Stimulated activated memory B cell treated with anti-CD40 and anti-IgM and Interleukin-4, amounts not matched to agents 10 μg/mL and 1 μg/mL and 100 μg/mL, for 72 hours (primary cell): ENCODE measurements around the gene MRPL51.
"Not testable (repeated sequence)": the region's sequence is repeated elsewhere in the genome, so short reads cannot be mapped to it uniquely, and the experiment has no call there.

Source experiments
- ATAC-seq: fragments of 150-1000 bp; cut with Tn5 transposase; 2 replicates; pipeline ENCODE4 v1.10.0; 2021
- H3K27ac Mint-ChIP-seq: one replicate; pipeline ENCODE4 v1.8.0; 2022; ENCODE audit warnings: mild to moderate bottlenecking, mixed read lengths
- H3K27me3 Mint-ChIP-seq: one replicate; pipeline ENCODE4 v1.8.0; 2022; ENCODE audit warnings: mixed read lengths
- H3K36me3 Mint-ChIP-seq: one replicate; pipeline ENCODE4 v1.8.0; 2022; ENCODE audit warnings: mixed read lengths
- H3K4me1 Mint-ChIP-seq: one replicate; pipeline ENCODE4 v1.8.0; 2022; ENCODE audit warnings: mixed read lengths
- H3K4me3 Mint-ChIP-seq: one replicate; pipeline ENCODE4 v1.8.0; 2022; ENCODE audit warnings: mild to moderate bottlenecking, moderate library complexity, mixed read lengths
- H3K9me3 Mint-ChIP-seq: one replicate; pipeline ENCODE4 v1.8.0; 2022; ENCODE audit warnings: mixed read lengths

The MRPL51 gene

DNA sequence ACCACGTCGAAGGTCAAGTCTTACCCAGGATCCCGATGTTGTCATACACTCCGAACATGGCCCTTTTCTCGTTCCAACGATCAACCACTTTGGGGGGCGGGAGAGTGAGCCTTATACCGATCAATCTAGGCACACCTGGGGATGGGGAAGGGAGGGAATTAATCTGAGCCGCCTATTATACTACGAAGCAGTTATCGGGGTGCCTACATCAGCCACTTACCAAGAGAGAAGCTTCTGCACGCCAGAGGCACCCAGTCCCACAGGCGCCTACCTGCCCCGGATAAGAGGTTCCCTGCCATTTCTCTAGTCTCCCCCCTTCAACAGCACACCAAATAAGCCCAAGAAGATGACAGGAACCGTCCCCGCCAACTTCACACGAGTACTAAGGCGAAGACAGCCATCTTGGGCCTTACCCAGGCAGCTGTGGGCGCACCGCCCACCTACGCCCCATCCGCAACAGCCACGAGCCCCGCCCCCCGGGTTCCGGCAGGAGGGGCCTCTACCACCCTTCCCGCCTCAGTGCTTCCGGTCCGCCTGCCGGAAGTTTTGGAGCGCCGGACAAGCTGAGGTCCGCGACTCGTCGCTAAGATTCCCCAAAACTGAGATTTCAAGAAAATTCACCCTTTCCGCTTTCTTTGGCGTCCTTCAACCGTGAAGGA lies at the start of gene MRPL51:
MRPL51 (minus strand) TSS at position 425 of the 659 bp plus-strand sequence; CDS start at position 299, 126 bp downstream.
- peak; percentile 94 for ATAC-seq
- Mint-ChIP-seq H3K27me3 (no peaks in the 10 kb centered on the region), H3K4me1 (peaks cover 21% of the 10 kb centered on the region), H3K9me3 (no peaks in the 10 kb centered on the region), H3K27ac (peak within 1 kb of the TSS; percentile 99), H3K4me3 (peak within 1 kb of the TSS; percentile 94), H3K36me3 (peaks cover 24% of the 10 kb centered on the region)

- Mint-ChIP-seq H3K27me3 (no peaks in the 10 kb centered on the region), H3K36me3 (peaks cover 55% of the 10 kb centered on the region), H3K4me1 (peaks cover 36% of the 10 kb centered on the region), H3K4me3 (no peak overlapping the region), H3K9me3 (no peaks in the 10 kb centered on the region), H3K27ac (no peak overlapping the region)
- ATAC-seq, result no peak
Measured at GRCh38 chr12:6542209-6543009, 49.3 kb upstream of the MRPL51 start.

DNA sequence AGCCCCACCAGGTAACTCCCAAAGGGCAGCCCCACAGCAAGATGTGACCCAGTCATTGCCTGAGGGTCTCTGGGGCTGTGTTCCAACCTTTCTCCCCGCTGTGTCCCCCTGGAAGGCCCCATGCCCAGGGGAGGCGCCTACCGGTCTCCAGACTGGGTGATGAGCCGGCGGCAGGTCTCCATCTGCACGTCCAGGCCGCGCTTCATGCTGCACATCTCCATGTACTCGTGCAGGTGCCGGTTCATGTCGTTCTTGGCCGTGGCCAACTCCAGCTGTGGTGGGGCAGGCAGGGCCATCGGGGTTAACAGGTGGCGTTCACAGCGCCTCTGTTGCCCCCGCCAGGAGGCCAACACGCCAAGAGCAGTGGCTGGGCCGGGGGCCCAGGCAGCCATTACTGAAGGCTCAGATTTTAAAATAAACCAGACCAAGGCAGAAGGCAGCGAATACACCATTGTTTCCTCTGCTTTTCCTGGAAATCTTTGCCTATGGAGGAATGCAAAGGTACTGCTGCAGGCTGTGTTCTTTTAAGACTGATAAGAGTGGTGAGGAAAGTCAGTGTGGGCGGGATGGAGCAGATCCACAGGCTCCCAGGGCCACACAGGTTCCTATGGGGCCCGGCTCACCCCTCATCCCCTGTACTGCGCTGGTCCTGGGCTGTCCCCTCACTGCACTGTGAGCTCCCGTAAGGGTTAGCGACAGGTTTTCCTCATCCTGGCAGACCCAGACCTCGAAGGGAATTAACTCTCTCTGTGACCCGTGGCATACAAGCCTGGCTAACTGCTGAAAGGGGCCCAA lies 48.5 kb upstream of the MRPL51 start:
- H3K36me3 Mint-ChIP-seq, result peaks cover 55% of the 10 kb centered on the region
- no peak for ATAC-seq

GRCh38 chr12:6540181-6540877 lies 47.3 kb upstream of the MRPL51 start:
- Mint-ChIP-seq H3K4me3 (peak overlapping the region; percentile 66), H3K9me3 (no peaks in the 10 kb centered on the region), H3K27ac (peak overlapping the region; percentile 98), H3K27me3 (no peaks in the 10 kb centered on the region), H3K4me1 (peaks cover 56% of the 10 kb centered on the region), H3K36me3 (peaks cover 54% of the 10 kb centered on the region)
- ATAC-seq, result peak; percentile 50

More for the DNA sequence above, 48.5 kb upstream of the MRPL51 start:
- Mint-ChIP-seq H3K4me1 (peaks cover 44% of the 10 kb centered on the region), H3K27ac (no peak overlapping the region), H3K9me3 (no peaks in the 10 kb centered on the region), H3K27me3 (no peaks in the 10 kb centered on the region), H3K4me3 (no peak overlapping the region)

DNA sequence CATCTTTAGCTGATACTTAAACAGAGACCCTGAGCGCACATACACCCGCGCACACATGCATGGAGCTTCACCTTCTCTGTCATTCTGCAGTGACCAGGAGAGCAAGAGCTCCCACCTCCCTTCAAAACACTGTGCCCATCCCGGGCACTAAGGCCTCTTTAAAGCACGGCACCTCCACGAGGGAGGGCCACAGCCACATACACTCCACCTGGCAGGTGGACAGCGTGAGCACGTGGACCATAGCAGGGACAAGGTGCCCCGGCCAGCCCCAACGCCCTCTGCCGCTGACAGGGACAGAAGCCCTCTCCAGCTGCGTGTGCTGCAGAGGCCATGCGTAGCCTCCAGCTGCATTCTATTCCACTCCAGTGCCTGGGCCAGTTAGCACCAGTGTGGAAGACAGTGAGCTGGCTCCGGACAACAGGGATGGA lies 46.7 kb upstream of the MRPL51 start:
- H3K4me3 Mint-ChIP-seq, result peak overlapping the region; percentile 66
- H3K4me1 Mint-ChIP-seq, result peaks cover 57% of the 10 kb centered on the region
- no peaks in the 10 kb centered on the region for H3K9me3 Mint-ChIP-seq
- peaks cover 58% of the 10 kb centered on the region for H3K36me3 Mint-ChIP-seq
- peak overlapping the region; percentile 98 for H3K27ac Mint-ChIP-seq
- no peak for ATAC-seq
- H3K27me3 Mint-ChIP-seq, result no peaks in the 10 kb centered on the region

- H3K27ac Mint-ChIP-seq, result peak overlapping the region; percentile 98
- no peak overlapping the region for H3K4me3 Mint-ChIP-seq
- no peak for ATAC-seq
- H3K36me3 Mint-ChIP-seq, result peaks cover 53% of the 10 kb centered on the region
- no peaks in the 10 kb centered on the region for H3K27me3 Mint-ChIP-seq
- peaks cover 59% of the 10 kb centered on the region for H3K4me1 Mint-ChIP-seq
- no peaks in the 10 kb centered on the region for H3K9me3 Mint-ChIP-seq
Measured at GRCh38 chr12:6539314-6539682, 46.2 kb upstream of the MRPL51 start.

GRCh38 chr12:6538420-6539313 lies 45.6 kb upstream of the MRPL51 start:
- Mint-ChIP-seq H3K4me1 (peaks cover 64% of the 10 kb centered on the region), H3K27ac (peak overlapping the region; percentile 98), H3K4me3 (no peak overlapping the region), H3K9me3 (no peaks in the 10 kb centered on the region), H3K36me3 (peaks cover 52% of the 10 kb centered on the region), H3K27me3 (no peaks in the 10 kb centered on the region)
- no peak for ATAC-seq

- ATAC-seq, H3K27me3 Mint-ChIP-seq, H3K9me3 Mint-ChIP-seq: not testable (repeated sequence)
- Mint-ChIP-seq H3K27ac (peak overlapping the region; percentile 98), H3K36me3 (peaks cover 52% of the 10 kb centered on the region), H3K4me3 (peak overlapping the region; percentile 32), H3K4me1 (peaks cover 73% of the 10 kb centered on the region)
Measured at GRCh38 chr12:6537580-6538419, 44.7 kb upstream of the MRPL51 start.

- Mint-ChIP-seq H3K4me3 (peak overlapping the region; percentile 92), H3K9me3 (no peaks in the 10 kb centered on the region), H3K27me3 (no peaks in the 10 kb centered on the region), H3K27ac (peak overlapping the region; percentile 98), H3K36me3 (peaks cover 52% of the 10 kb centered on the region), H3K4me1 (peaks cover 80% of the 10 kb centered on the region)
- ATAC-seq, result no peak
Measured at GRCh38 chr12:6536894-6537579, 44.0 kb upstream of the MRPL51 start.

GRCh38 chr12:6535960-6536847 lies 43.1 kb upstream of the MRPL51 start:
- H3K9me3 Mint-ChIP-seq, result no peaks in the 10 kb centered on the region
- H3K4me3 Mint-ChIP-seq, result peak overlapping the region; percentile 92
- ATAC-seq, result no peak
- H3K27me3 Mint-ChIP-seq, result no peaks in the 10 kb centered on the region
- peak overlapping the region; percentile 98 for H3K27ac Mint-ChIP-seq
- H3K36me3 Mint-ChIP-seq, result peaks cover 54% of the 10 kb centered on the region
- peaks cover 84% of the 10 kb centered on the region for H3K4me1 Mint-ChIP-seq

DNA sequence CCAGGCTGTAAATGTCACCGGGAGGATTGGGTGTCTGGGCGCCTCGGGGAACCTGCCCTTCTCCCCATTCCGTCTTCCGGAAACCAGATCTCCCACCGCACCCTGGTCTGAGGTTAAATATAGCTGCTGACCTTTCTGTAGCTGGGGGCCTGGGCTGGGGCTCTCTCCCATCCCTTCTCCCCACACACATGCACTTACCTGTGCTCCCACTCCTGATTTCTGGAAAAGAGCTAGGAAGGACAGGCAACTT lies 42.6 kb upstream of the MRPL51 start:
- no peaks in the 10 kb centered on the region for H3K9me3 Mint-ChIP-seq
- H3K27ac Mint-ChIP-seq, result peak overlapping the region; percentile 98
- ATAC-seq, result no peak
- no peaks in the 10 kb centered on the region for H3K27me3 Mint-ChIP-seq
- H3K36me3 Mint-ChIP-seq, result peaks cover 60% of the 10 kb centered on the region
- peak overlapping the region; percentile 92 for H3K4me3 Mint-ChIP-seq
- H3K4me1 Mint-ChIP-seq, result peaks cover 81% of the 10 kb centered on the region

DNA sequence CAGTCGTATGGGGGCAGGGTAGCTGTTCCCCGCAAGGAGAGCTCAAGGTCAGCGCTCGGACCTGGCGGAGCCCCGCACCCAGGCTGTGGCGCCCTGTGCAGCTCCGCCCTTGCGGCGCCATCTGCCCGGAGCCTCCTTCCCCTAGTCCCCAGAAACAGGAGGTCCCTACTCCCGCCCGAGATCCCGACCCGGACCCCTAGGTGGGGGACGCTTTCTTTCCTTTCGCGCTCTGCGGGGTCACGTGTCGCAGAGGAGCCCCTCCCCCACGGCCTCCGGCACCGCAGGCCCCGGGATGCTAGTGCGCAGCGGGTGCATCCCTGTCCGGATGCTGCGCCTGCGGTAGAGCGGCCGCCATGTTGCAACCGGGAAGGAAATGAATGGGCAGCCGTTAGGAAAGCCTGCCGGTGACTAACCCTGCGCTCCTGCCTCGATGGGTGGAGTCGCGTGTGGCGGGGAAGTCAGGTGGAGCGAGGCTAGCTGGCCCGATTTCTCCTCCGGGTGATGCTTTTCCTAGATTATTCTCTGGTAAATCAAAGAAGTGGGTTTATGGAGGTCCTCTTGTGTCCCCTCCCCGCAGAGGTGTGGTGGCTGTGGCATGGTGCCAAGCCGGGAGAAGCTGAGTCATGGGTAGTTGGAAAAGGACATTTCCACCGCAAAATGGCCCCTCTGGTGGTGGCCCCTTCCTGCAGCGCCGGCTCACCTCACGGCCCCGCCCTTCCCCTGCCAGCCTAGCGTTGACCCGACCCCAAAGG lies 42.1 kb upstream of the MRPL51 start:
- peaks cover 76% of the 10 kb centered on the region for H3K4me1 Mint-ChIP-seq
- H3K27ac Mint-ChIP-seq, result peak overlapping the region; percentile 98
- H3K27me3 Mint-ChIP-seq, result no peaks in the 10 kb centered on the region

More for the DNA sequence above, 42.1 kb upstream of the MRPL51 start:
- Mint-ChIP-seq H3K9me3 (no peaks in the 10 kb centered on the region), H3K4me3 (peak overlapping the region; percentile 92), H3K36me3 (peaks cover 61% of the 10 kb centered on the region)
- peak; percentile 34 for ATAC-seq
